HUES64 (cell line): ENCODE measurements around the gene CCND3.

Experiments used
- H3K27ac ChIP-seq: 2 replicates; pipeline ENCODE4 v1.7.0; 2013; ENCODE audit warnings: low read depth, low read length, inconsistent platforms
- H3K27me3 ChIP-seq: 2 replicates; pipeline ENCODE4 v1.6.1; 2013; ENCODE audit warnings: mild to moderate bottlenecking, low read length; ENCODE audit not compliant: insufficient read depth
- H3K36me3 ChIP-seq: 2 replicates; pipeline ENCODE4 v1.6.1; 2013; ENCODE audit warnings: mild to moderate bottlenecking, low read length; ENCODE audit not compliant: insufficient read depth
- H3K4me1 ChIP-seq: 2 replicates; pipeline ENCODE4 v1.6.1; 2013; ENCODE audit warnings: mild to moderate bottlenecking, low read length, moderate library complexity; ENCODE audit not compliant: insufficient read depth
- H3K4me3 ChIP-seq: 2 replicates; pipeline ENCODE4 v1.5.1; 2013; ENCODE audit warnings: mild to moderate bottlenecking, low read length, moderate library complexity
- H3K9ac ChIP-seq: 2 replicates; pipeline ENCODE4 v1.6.1; 2013; ENCODE audit warnings: mild to moderate bottlenecking, low read depth, low read length
- H3K9me3 ChIP-seq: 2 replicates; pipeline ENCODE4 v1.6.1; 2013; ENCODE audit warnings: low read depth, low read length; ENCODE audit not compliant: insufficient read depth
- WGBS: fragments of 150-250, 120-280 bp; methylation state at CpG from one replicate; pipeline ENCODE4 v1.1.7; 2013; ENCODE audit warnings: missing lambda C conversion rate; 5-methylcytosine and 5-hydroxymethylcytosine counted together

The CCND3 gene

DNA sequence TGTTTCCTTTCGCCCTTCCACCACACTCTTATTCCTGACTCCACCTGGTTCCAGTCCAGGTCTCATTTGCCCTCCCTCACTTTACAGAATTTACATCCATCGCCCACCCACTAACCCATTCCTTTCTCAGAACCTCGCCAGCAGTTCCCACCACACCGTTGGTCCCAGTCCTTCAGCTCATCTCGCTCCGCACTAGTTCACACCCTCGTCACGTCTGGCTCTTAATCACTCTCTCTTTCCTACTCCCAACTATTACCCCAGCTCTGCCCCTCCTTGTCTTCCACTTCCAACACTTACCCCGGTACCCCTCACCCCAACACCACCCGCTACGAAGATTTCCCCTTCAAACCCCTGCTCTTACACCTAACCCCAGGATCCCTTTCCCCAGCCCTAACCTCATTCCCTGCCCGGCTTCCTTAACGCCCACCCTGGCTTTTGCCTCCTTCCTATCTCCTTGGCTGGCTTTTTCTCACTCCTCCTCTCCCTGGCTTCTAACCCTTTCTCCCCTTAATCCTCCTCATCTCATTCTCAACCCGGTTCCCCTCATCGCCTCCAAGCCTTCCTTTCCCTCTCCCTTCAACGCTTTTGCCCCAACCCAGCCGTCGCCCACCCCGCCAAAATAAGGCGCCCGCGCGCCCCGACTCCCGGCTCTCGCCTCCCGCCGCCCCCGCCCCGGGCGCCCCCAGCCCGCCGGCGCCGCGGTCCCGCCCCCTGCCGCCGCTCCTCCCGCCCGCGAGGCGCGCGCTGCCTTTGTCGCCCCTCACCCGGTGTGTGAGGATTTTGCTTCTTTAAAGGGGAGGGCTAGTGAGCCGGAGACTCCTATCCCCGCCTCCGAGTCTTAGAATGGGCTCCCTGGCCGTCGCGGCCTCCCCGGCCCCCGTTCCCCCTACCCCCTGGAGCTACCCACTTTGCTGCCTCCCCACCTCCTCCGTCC, 47.0 kb downstream of the CCND3 start:
- Histone ChIP-seq H3K27ac (peak overlapping the region; percentile 67; the same call in 1 of the 2 replicates), H3K4me3 (peak overlapping the region; percentile 75), H3K27me3 (no peaks in the 10 kb centered on the region), H3K9ac (peak overlapping the region; percentile 74), H3K36me3 (peaks cover 5% of the 10 kb centered on the region; the same call in 1 of the 2 replicates), H3K4me1 (peaks cover 20% of the 10 kb centered on the region), H3K9me3 (no peaks in the 10 kb centered on the region)
- under 1% methylated on average over 48 of the region's 56 CpGs for WGBS

DNA sequence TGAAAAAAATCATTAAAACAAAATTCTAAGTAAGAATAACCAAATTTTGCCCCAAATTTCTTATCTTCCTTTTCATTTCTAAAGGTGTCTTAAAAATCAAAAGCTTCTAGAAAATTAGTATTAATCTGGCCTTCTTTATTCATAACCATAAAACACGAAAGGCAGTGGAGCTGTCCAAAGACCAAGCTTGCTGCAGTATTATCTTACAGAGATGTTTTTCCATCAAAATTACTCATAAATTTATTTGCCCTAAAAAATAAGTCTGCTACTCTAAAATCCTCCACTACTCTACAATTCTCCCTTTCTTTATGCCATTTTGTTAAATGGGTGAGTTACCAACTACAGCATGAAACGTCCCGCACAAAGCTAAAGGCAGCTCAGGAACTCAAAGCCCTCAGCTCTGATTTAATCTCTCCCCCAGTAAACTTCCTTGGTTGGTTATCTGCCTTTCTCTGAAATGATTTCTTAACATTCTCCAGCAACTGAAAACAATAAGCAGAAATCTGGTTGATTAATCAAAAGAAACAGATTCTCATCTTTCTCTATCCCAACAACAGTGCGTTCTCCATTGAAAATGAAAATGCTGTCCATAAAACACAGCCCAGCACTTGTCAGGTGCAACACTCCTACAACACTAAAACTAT, 48.6 kb downstream of the CCND3 start:
- Histone ChIP-seq H3K27me3 (no peaks in the 10 kb centered on the region), H3K9ac (no peak overlapping the region), H3K4me3 (peak overlapping the region; percentile 75), H3K27ac (no peak overlapping the region), H3K9me3 (no peaks in the 10 kb centered on the region), H3K36me3 (no peaks in the 10 kb centered on the region), H3K4me1 (peaks cover 21% of the 10 kb centered on the region)
- 72% methylated on average over 4 of the region's 4 CpGs for WGBS

DNA sequence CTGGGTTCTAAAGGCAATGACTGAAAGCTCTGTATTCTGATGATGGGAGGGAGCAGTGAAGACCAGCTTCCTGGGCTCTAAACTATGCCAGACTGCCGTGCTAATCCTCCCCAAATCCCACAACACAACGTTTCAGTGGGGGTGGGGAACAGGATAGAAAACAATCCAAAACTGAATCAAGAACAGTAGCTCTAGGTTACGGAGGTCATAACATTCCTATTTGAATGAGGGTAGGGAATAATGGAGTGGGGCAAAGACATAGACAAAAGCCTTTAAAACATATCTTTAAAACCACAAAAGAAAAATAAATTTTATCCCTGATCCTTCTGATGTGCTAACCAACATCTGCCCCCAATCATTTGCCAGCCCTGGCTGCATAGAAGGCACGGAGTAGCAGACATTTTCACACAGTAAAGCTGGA, 54.3 kb downstream of the CCND3 start:
- H3K9me3 ChIP-seq, result no peaks in the 10 kb centered on the region
- 0 out of 2 replicates have a peak, but pooled peaks cover 4% of the 10 kb centered on the region for H3K36me3 ChIP-seq
- no peaks in the 10 kb centered on the region for H3K27me3 ChIP-seq
- H3K9ac ChIP-seq, result no peak overlapping the region
- peaks cover 13% of the 10 kb centered on the region for H3K4me1 ChIP-seq
- H3K27ac ChIP-seq, result 0 out of 2 replicates have a peak overlapping the region, but pooled peaks have one; percentile 19
- 73% methylated on average over 2 of the region's 4 CpGs for WGBS
- H3K4me3 ChIP-seq, result no peak overlapping the region; the same call in 1 of the 2 replicates

- Histone ChIP-seq H3K36me3 (0 out of 2 replicates have a peak, but pooled peaks cover 4% of the 10 kb centered on the region), H3K27me3 (no peaks in the 10 kb centered on the region), H3K9me3 (no peaks in the 10 kb centered on the region), H3K4me1 (peaks cover 13% of the 10 kb centered on the region), H3K4me3 (no peak overlapping the region), H3K27ac (no peak overlapping the region), H3K9ac (no peak overlapping the region)
- 100% methylated on average over 1 of the region's 1 CpG for WGBS
Measured at GRCh38 chr6:41885930-41886329, 55.7 kb downstream of the CCND3 start.

- Histone ChIP-seq H3K9ac (no peak overlapping the region), H3K36me3 (0 out of 2 replicates have a peak, but pooled peaks cover 4% of the 10 kb centered on the region), H3K27ac (no peak overlapping the region), H3K9me3 (no peaks in the 10 kb centered on the region), H3K4me1 (peaks cover 13% of the 10 kb centered on the region), H3K4me3 (no peak overlapping the region), H3K27me3 (no peaks in the 10 kb centered on the region)
- WGBS, result 97% methylated on average over 4 of the region's 5 CpGs
Measured at GRCh38 chr6:41884957-41885356, 56.7 kb downstream of the CCND3 start.
